Effector memory CD8-positive, alpha-beta T cell (primary cell): Measurements from ENCODE around the gene TOR4A.

Source experiments
- ATAC-seq: fragments of 150-1000 bp; cut with Tn5 transposase; replicated peaks from 2 replicates; pipeline ENCODE4 v1.10.0; 2021; ENCODE audit warnings: mild to moderate bottlenecking, moderate library complexity
- DNase-seq, 3 experiments: peaks; one replicate each; pipeline ENCODE4 v3.0.0; 2021
- H3K27ac Mint-ChIP-seq, 2 donors: one replicate each; pipeline ENCODE4 v1.8.0; 2022; ENCODE audit warnings: mild to moderate bottlenecking in 2 of 2, mixed read lengths in 2 of 2, moderate library complexity in 2 of 2
- H3K27me3 Mint-ChIP-seq, 2 donors: one replicate each; pipeline ENCODE4 v1.8.0; 2022; ENCODE audit warnings: mixed read lengths in 2 of 2
- H3K36me3 Mint-ChIP-seq: one replicate; pipeline ENCODE4 v1.8.0; 2022; ENCODE audit warnings: mild to moderate bottlenecking, moderate library complexity, mixed read lengths; ENCODE audit not compliant: insufficient read depth
- H3K4me1 Mint-ChIP-seq, 2 donors: one replicate each; pipeline ENCODE4 v1.8.0; 2022; ENCODE audit warnings: low read depth in 2 of 2, mixed read lengths in 2 of 2
- H3K4me3 Mint-ChIP-seq, 2 donors: one replicate each; pipeline ENCODE4 v1.8.0; 2022; ENCODE audit warnings: mild to moderate bottlenecking in 2 of 2, mixed read lengths in 2 of 2, moderate library complexity in 2 of 2
- H3K9me3 Mint-ChIP-seq, 2 donors: one replicate each; pipeline ENCODE4 v1.8.0; 2022; ENCODE audit warnings: mixed read lengths in 2 of 2

The TOR4A gene

DNA sequence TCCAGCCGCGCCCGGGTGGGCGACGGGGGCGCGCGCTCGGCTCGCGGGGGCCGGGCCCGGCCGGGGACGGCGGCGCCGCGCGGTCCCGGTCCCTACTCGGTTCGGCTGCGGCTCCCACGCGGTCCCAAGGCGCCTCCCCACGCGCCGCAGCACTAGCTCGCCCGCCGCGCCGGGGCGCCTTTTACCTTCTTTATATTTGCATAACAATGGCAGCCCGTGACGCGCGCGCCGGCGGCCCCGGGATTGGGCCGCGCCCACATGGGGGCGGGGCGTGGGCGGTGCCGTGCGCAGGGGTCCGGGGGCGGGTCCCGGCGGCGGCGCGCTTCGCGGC is 24.6 kb downstream of the TOR4A start, which contains the start of gene NRARP:
NRARP (minus strand) TSS at position 154 of the 331 bp plus-strand sequence. CDS start 343 bp downstream, outside the sequence.
- Mint-ChIP-seq H3K36me3 (peaks cover 5% of the 10 kb centered on the region), H3K9me3 (no peaks in the 10 kb centered on the region), H3K4me1 (peaks cover 3 to 7% of the 10 kb centered on the region in 2 donors), H3K27me3 (peaks cover 4 to 24% of the 10 kb centered on the region in 2 donors), H3K4me3 (peak within 1 kb of the TSS; percentile 57 to 65), H3K27ac (no peak within 1 kb of the TSS)
- DNase-seq (peak; percentile 72 to 86 (median 82)), ATAC-seq (peak; percentile 89)

DNA sequence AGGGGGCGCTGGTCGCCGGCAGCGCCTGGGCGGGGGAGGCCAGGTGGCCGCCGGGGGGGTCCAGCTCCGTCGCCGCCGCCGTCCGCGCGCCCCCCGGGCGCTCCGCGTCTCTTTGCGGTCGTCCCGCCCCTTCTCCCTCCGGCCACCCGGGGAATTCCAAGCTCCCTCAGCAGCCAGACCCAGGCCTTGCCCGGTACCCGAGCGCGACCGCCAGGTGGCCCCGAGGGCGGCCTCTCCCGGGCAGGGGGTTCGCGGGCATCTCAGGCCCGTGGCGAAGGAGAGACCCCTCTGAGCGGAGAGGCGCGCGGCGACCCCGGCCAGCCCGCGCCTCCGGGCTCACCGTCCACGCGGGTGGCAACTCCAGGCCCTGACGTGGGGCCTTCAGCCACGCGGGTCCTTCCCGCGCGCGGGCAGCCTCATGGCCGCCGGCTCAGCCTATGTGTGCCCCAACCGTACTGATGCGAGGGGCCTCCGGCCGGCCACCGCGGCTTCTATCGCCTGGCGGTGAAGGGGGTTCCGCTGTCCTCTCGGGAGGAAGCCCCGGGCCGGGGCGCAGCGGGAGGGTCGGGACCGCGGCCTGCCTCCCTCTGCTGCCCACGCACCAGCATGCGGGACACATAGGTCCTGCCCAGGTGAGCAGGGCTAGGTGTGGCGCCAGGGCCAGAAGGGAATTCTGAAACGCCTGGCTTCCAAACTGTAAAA is 25.1 kb downstream of the TOR4A start:
- Mint-ChIP-seq H3K9me3 (no peaks in the 10 kb centered on the region), H3K27ac (no peak overlapping the region), H3K36me3 (peaks cover 5% of the 10 kb centered on the region), H3K4me1 (peaks cover 3 to 8% of the 10 kb centered on the region in 2 donors), H3K27me3 (peaks cover 0 to 18% of the 10 kb centered on the region in 2 donors), H3K4me3 (no peak overlapping the region)
- no peak for DNase-seq
- ATAC-seq = peak; percentile 42

- Mint-ChIP-seq H3K4me3 (peak overlapping the region; percentile 31), H3K4me1 (peaks cover 3 to 8% of the 10 kb centered on the region in 2 donors), H3K27ac (peak overlapping the region in 1 of 2 donors; percentile 46), H3K9me3 (no peaks in the 10 kb centered on the region), H3K27me3 (peaks cover 0 to 11% of the 10 kb centered on the region in 2 donors), H3K36me3 (peaks cover 5% of the 10 kb centered on the region)
- no peak for ATAC-seq
- DNase-seq = no peak
Observed at GRCh38 chr9:137303151-137303892, 25.8 kb downstream of the TOR4A start.

DNA sequence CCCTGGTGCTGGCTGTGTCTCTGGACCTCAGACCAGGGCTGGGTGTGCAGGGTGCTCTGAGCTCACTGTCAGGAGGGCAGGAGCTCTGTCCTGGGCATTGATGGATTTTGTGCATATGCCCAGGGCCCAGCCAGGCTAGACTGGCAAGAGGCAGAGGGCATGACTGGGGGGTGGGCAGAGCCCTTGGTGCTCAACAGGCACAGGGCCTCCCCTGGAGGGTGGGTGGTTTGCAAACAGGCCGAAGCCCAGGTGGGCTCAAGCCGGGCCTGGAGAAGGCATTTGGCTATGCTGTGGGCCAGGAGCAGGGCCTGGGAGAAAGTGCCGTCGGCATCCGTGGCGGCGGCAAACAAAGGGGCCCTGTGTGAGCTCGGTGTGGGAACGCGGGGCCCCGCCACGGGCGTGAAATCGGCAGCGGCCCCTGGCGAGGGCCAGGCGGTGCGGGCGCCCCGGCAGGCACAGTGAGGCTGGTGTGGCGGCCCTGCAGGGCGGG is 26.4 kb downstream of the TOR4A start:
- Mint-ChIP-seq H3K4me3 (no peak overlapping the region), H3K36me3 (peaks cover 5% of the 10 kb centered on the region), H3K4me1 (peaks cover 3 to 8% of the 10 kb centered on the region in 2 donors), H3K27ac (peak overlapping the region in 1 of 2 donors; percentile 46), H3K27me3 (peaks cover 0 to 5% of the 10 kb centered on the region in 2 donors), H3K9me3 (no peaks in the 10 kb centered on the region)
- ATAC-seq = no peak
- no peak for DNase-seq

- no peak overlapping the region for H3K4me3 Mint-ChIP-seq
- H3K27me3 Mint-ChIP-seq = no peaks in the 10 kb centered on the region
- no peak overlapping the region for H3K27ac Mint-ChIP-seq
- peaks cover 3 to 8% of the 10 kb centered on the region in 2 donors for H3K4me1 Mint-ChIP-seq
- DNase-seq (no peak), ATAC-seq (no peak)
- peaks cover 5% of the 10 kb centered on the region for H3K36me3 Mint-ChIP-seq
- H3K9me3 Mint-ChIP-seq = no peaks in the 10 kb centered on the region
Observed at GRCh38 chr9:137304383-137305059, 27.0 kb downstream of the TOR4A start.

GRCh38 chr9:137305060-137305797 is 27.7 kb downstream of the TOR4A start:
- no peaks in the 10 kb centered on the region for H3K9me3 Mint-ChIP-seq
- peak; percentile 40 for ATAC-seq
- H3K4me1 Mint-ChIP-seq = peaks cover 3 to 6% of the 10 kb centered on the region in 2 donors
- no peaks in the 10 kb centered on the region for H3K27me3 Mint-ChIP-seq
- peak in 1 of 3 experiments; percentile 33 for DNase-seq
- H3K4me3 Mint-ChIP-seq = no peak overlapping the region
- no peak overlapping the region for H3K27ac Mint-ChIP-seq
- peaks cover 5% of the 10 kb centered on the region for H3K36me3 Mint-ChIP-seq

- Mint-ChIP-seq H3K27me3 (no peaks in the 10 kb centered on the region), H3K4me3 (no peak overlapping the region)
Observed at GRCh38 chr9:137305798-137306065, 28.2 kb downstream of the TOR4A start.

GRCh38 chr9:137306066-137306849 is 28.7 kb downstream of the TOR4A start:
- no peak overlapping the region for H3K27ac Mint-ChIP-seq
- peaks cover 0 to 4% of the 10 kb centered on the region in 2 donors for H3K4me1 Mint-ChIP-seq
- DNase-seq = no peak
- no peaks in the 10 kb centered on the region for H3K9me3 Mint-ChIP-seq
- H3K36me3 Mint-ChIP-seq = peaks cover 5% of the 10 kb centered on the region
- H3K4me3 Mint-ChIP-seq = no peak overlapping the region
- H3K27me3 Mint-ChIP-seq = no peaks in the 10 kb centered on the region
- ATAC-seq = no peak

More at GRCh38 chr9:137305798-137306065, 28.2 kb downstream of the TOR4A start:
- H3K27ac Mint-ChIP-seq = no peak overlapping the region
- H3K4me1 Mint-ChIP-seq = peaks cover 1 to 5% of the 10 kb centered on the region in 2 donors
- ATAC-seq = no peak
- DNase-seq = no peak
- H3K36me3 Mint-ChIP-seq = peaks cover 5% of the 10 kb centered on the region
- no peaks in the 10 kb centered on the region for H3K9me3 Mint-ChIP-seq

- peaks cover 5% of the 10 kb centered on the region for H3K36me3 Mint-ChIP-seq
- DNase-seq = no peak
- peaks cover 0 to 4% of the 10 kb centered on the region in 2 donors for H3K4me1 Mint-ChIP-seq
- no peaks in the 10 kb centered on the region for H3K27me3 Mint-ChIP-seq
- no peak overlapping the region for H3K27ac Mint-ChIP-seq
- peak overlapping the region in 1 of 2 donors; percentile 10 for H3K4me3 Mint-ChIP-seq
- ATAC-seq = no peak
- no peaks in the 10 kb centered on the region for H3K9me3 Mint-ChIP-seq
Observed at GRCh38 chr9:137306850-137307254, 29.3 kb downstream of the TOR4A start.

- H3K4me1 Mint-ChIP-seq = peaks cover 0 to 4% of the 10 kb centered on the region in 2 donors
- peaks cover 5% of the 10 kb centered on the region for H3K36me3 Mint-ChIP-seq
- DNase-seq = no peak
- H3K4me3 Mint-ChIP-seq = peak overlapping the region; percentile 10 to 43
- H3K27me3 Mint-ChIP-seq = no peaks in the 10 kb centered on the region
- H3K9me3 Mint-ChIP-seq = no peaks in the 10 kb centered on the region
- no peak overlapping the region for H3K27ac Mint-ChIP-seq
- no peak for ATAC-seq
Observed at GRCh38 chr9:137307255-137308056, 29.9 kb downstream of the TOR4A start.

DNA sequence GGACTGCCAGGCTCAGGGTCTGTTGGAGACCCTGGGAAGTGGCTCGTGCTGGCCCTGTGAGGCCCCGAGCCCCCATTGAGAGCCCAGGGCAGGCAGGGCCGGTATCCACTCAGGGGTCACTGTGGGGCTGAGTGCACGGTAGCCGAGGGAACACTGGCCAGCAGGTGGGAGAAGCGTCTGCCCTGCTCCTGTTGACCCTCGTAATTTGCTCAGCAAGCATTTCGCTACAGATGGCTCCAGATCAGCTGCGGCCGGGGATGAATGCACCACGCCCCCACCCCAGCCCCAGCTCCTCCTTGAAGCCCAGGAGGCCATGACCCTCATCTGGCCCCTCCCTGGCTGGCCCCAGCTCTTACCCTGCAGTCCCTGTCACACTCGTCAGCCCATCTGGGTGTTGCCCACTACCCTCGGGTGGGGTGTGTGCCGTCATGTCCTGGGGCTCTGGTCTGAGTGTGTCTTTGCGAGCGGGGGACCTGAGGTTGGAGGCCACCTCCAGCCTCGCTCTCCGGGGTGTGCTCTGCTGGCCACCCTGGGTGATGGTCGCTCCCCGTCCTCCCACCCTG is 30.6 kb downstream of the TOR4A start:
- no peaks in the 10 kb centered on the region for H3K9me3 Mint-ChIP-seq
- no peak overlapping the region for H3K4me3 Mint-ChIP-seq
- peaks cover 0 to 4% of the 10 kb centered on the region in 2 donors for H3K4me1 Mint-ChIP-seq
- DNase-seq = no peak
- H3K36me3 Mint-ChIP-seq = peaks cover 4% of the 10 kb centered on the region
- H3K27me3 Mint-ChIP-seq = no peaks in the 10 kb centered on the region
- ATAC-seq = no peak
- H3K27ac Mint-ChIP-seq = no peak overlapping the region
